Lung (tissue), 12 donors: Measurements from ENCODE around the gene OPRL1. TPM values are rescaled to one million over a fixed set of nuclear protein-coding genes. Genes with fewer than 3 reads are reported as not detected.
A peak's percentile ranks its signal among the peaks of the same experiment; 100 is the strongest.

Source experiments
- ATAC-seq: fragments of 200-7000 bp; cut with Tn5 transposase; one replicate; pipeline ENCODE4 v1.9.1; 2020; ENCODE audit warnings: moderate number of reproducible peaks; ENCODE audit not compliant: insufficient read depth, low FRiP score
- DNase-seq, 3 donors: peaks; one replicate each; pipeline ENCODE4 v3.0.0-alpha.2; 2013 to 2017
- H3K27ac ChIP-seq, 2 donors: one replicate each; pipeline ENCODE4 v1.5.1; 2013; ENCODE audit warnings: mild to moderate bottlenecking in 2 of 2, moderate library complexity in 2 of 2, control low read depth in 1 of 2, inconsistent platforms in 1 of 2, low read depth in 1 of 2, low read length in 1 of 2
- H3K27me3 ChIP-seq, 3 donors: one replicate each; pipeline ENCODE4 v1.5.1; 2013; ENCODE audit warnings: low read length in 2 of 3; ENCODE audit not compliant: control insufficient read depth in 3 of 3, insufficient read depth in 3 of 3
- H3K36me3 ChIP-seq, 4 donors: one replicate each; pipeline ENCODE4 v1.5.1; 2013; ENCODE audit warnings: low read length in 4 of 4, mild to moderate bottlenecking in 1 of 4, moderate library complexity in 1 of 4; ENCODE audit not compliant: control insufficient read depth in 4 of 4, insufficient read depth in 4 of 4
- H3K4me1 ChIP-seq, 5 donors: one replicate each; pipeline ENCODE4 v1.5.1; 2013; ENCODE audit warnings: low read length in 5 of 5, mild to moderate bottlenecking in 2 of 5, moderate library complexity in 1 of 5; ENCODE audit not compliant: control insufficient read depth in 5 of 5, insufficient read depth in 5 of 5
- H3K4me3 ChIP-seq: one replicate; pipeline ENCODE4 v1.5.1; 2013; ENCODE audit warnings: mild to moderate bottlenecking, control low read depth, moderate library complexity
- H3K9ac ChIP-seq, 2 donors: one replicate each; pipeline ENCODE4 v1.5.1; 2013; ENCODE audit warnings: low read length in 2 of 2, control low read depth in 1 of 2; ENCODE audit not compliant: insufficient read depth in 1 of 2
- H3K9me3 ChIP-seq, 4 donors: one replicate each; pipeline ENCODE4 v1.5.1; 2013; ENCODE audit warnings: low read length in 3 of 4, mild to moderate bottlenecking in 1 of 4, moderate library complexity in 1 of 4; ENCODE audit not compliant: control insufficient read depth in 4 of 4, insufficient read depth in 3 of 4
- CTCF ChIP-seq: IDR thresholded peaks from 2 replicates; pipeline ENCODE4 v1.5.1; 2012; ENCODE audit warnings: mild to moderate bottlenecking; ENCODE audit errors: control extremely low read depth, extremely low read depth
- WGBS, 2 donors: extraction: QIAGEN DNeasy Blood & Tissue Kit; methylation state at CpG; one replicate each; pipeline ENCODE4 v1.1.7; 2013; 5-methylcytosine and 5-hydroxymethylcytosine counted together
- polyA plus RNA-seq, 2 donors: library from polyadenylated mRNA; stranded (reverse); fragments of 200-250 nt; gene quantifications; one replicate each; pipeline ENCODE4 v1.2.1, GENCODE V29; 2013
- total RNA-seq, 2 donors: library from RNA; depleted of rRNA in 1 of 2; stranded (reverse); fragments of >200 nt in 1 of 2; gene quantifications; one replicate each; pipeline ENCODE4 v1.2.1, GENCODE V29; 2014 to 2021
- donor health status: control.
- donor health status: control.
- donor health status: Bipolar disorder and iron deficiency.
- donor health status: healthy.
- donor health status: DM: yes; HTN: yes; CAD: no.

OPRL1 gene
- total and polyA plus RNA-seq, 4 donors = 0.45 to 3.1 (median 2.1) TPM

GRCh38 chr20:64037498-64038213 is 42.2 kb upstream of the OPRL1 start:
- DNase-seq = no peak
- Histone ChIP-seq H3K4me1 (peaks cover 0 to 27% (median 13%) of the 10 kb centered on the region in 5 donors), H3K36me3 (peaks cover 0 to 18% (median 4%) of the 10 kb centered on the region in 4 donors), H3K27ac (no peak overlapping the region), H3K9ac (no peak overlapping the region), H3K4me3 (no peak overlapping the region), H3K27me3 (peaks cover 0 to 28% (median 23%) of the 10 kb centered on the region in 3 donors), H3K9me3 (no peaks in the 10 kb centered on the region)
- 10 to 11% methylated on average over 36 of the region's 36 CpGs for WGBS, 2 donors
- ATAC-seq = no peak
- TF ChIP-seq CTCF = no peak

- H3K27me3 ChIP-seq = peaks cover 0 to 28% (median 23%) of the 10 kb centered on the region in 3 donors
- WGBS, 2 donors = 3 to 5% methylated on average over 18 to 30 of the region's 30 CpGs
- TF ChIP-seq CTCF = no peak
- peaks cover 0 to 13% (median 3%) of the 10 kb centered on the region in 4 donors for H3K36me3 ChIP-seq
- H3K4me3 ChIP-seq = peak overlapping the region; percentile 21
- ATAC-seq = no peak
- no peaks in the 10 kb centered on the region for H3K9me3 ChIP-seq
- peaks cover 0 to 27% (median 13%) of the 10 kb centered on the region in 5 donors for H3K4me1 ChIP-seq
- DNase-seq = peak in 1 of 3 donors; percentile 27
- no peak overlapping the region for H3K9ac ChIP-seq
- H3K27ac ChIP-seq = peak overlapping the region; percentile 64 to 71
These were observed 41.7 kb upstream of the OPRL1 start for GRCh38 chr20:64038224-64038564.

GRCh38 chr20:64038565-64039292 is 41.2 kb upstream of the OPRL1 start:
- Histone ChIP-seq H3K27me3 (peaks cover 0 to 28% (median 28%) of the 10 kb centered on the region in 3 donors), H3K4me3 (peak overlapping the region; percentile 33), H3K9ac (no peak overlapping the region), H3K4me1 (peaks cover 0 to 27% (median 13%) of the 10 kb centered on the region in 5 donors), H3K27ac (peak overlapping the region; percentile 64 to 71), H3K36me3 (peaks cover 0 to 11% (median 2%) of the 10 kb centered on the region in 4 donors), H3K9me3 (no peaks in the 10 kb centered on the region)
- ATAC-seq = peak; percentile 86
- TF ChIP-seq CTCF = peak; percentile 69
- DNase-seq = peak; percentile 73 to 81 (median 80)
- 1% methylated on average over 79 to 91 of the region's 91 CpGs for WGBS, 2 donors
